ENCODE measurements around the gene IQCF6.
"Not testable (repeated sequence)": the region's sequence is repeated elsewhere in the genome, so short reads cannot be mapped to it uniquely, and the experiment has no call there.

IQCF6 gene

DNA sequence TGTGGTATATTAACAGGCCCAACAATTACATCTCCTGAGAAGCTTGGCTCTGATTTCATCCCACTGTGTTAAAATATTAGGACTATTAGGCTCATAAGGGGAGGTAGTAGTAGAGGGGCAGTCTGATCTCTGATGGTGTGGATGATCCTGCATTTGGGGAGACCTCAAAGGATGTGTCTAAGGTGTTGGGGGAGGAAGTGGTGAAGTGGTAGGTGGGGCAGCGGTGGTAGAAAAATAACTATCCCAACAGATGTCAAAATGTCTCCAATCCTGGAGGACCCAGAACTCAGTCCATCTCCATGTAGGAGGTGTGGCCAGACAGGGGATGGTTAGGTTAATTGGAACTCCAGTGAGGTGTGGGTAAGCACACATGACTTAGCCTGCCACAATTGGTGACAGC lies 10.4 kb upstream of the IQCF6 start:
- no peaks in the 10 kb centered on the region for H3K4me1 ChIP-seq (ENCODE audit: control insufficient read depth, low read length)
- H3F3A ChIP-seq (ENCODE audit: control insufficient read depth, insufficient read depth) = no peaks in the 10 kb centered on the region
- TF ChIP-seq EZH2phosphoT487 (IDR thresholded peaks at IDR 0.05; ENCODE audit: borderline replicate concordance, low read length) = no peak
- TF ChIP-seq, protein P1, sequence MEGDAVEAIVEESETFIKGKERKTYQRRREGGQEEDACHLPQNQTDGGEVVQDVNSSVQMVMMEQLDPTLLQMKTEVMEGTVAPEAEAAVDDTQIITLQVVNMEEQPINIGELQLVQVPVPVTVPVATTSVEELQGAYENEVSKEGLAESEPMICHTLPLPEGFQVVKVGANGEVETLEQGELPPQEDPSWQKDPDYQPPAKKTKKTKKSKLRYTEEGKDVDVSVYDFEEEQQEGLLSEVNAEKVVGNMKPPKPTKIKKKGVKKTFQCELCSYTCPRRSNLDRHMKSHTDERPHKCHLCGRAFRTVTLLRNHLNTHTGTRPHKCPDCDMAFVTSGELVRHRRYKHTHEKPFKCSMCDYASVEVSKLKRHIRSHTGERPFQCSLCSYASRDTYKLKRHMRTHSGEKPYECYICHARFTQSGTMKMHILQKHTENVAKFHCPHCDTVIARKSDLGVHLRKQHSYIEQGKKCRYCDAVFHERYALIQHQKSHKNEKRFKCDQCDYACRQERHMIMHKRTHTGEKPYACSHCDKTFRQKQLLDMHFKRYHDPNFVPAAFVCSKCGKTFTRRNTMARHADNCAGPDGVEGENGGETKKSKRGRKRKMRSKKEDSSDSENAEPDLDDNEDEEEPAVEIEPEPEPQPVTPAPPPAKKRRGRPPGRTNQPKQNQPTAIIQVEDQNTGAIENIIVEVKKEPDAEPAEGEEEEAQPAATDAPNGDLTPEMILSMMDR (IDR thresholded peaks at IDR 0.05; ENCODE audit: low read depth, low read length, poor library complexity, severe bottlenecking) = no peak
- no peaks in the 10 kb centered on the region for H3K9me2 ChIP-seq (replicated peaks; ENCODE audit: control insufficient read depth, low read length)
- no peak overlapping the region for H3K4me3 ChIP-seq (ENCODE audit: low read length)
- no peak overlapping the region for H3K27ac ChIP-seq (ENCODE audit: low read depth, low read length)
- no peaks in the 10 kb centered on the region for H3K79me2 ChIP-seq (ENCODE audit: control insufficient read depth, low read length)
- peaks cover 3% of the 10 kb centered on the region; the same call in 1 of the 2 replicates for H3K27me3 ChIP-seq (ENCODE audit: control insufficient read depth, low read length)
- no peaks in the 10 kb centered on the region for H3K36me3 ChIP-seq (ENCODE audit: control insufficient read depth, low read length)
- no peaks in the 10 kb centered on the region for H4K20me1 ChIP-seq (ENCODE audit: control insufficient read depth, insufficient read depth, low read depth, low read length)
- H3K4me2 ChIP-seq (ENCODE audit: low read length) = no peak overlapping the region
- H3K9me3 ChIP-seq (ENCODE audit: control insufficient read depth, insufficient read depth, low read length) = no peaks in the 10 kb centered on the region

DNA sequence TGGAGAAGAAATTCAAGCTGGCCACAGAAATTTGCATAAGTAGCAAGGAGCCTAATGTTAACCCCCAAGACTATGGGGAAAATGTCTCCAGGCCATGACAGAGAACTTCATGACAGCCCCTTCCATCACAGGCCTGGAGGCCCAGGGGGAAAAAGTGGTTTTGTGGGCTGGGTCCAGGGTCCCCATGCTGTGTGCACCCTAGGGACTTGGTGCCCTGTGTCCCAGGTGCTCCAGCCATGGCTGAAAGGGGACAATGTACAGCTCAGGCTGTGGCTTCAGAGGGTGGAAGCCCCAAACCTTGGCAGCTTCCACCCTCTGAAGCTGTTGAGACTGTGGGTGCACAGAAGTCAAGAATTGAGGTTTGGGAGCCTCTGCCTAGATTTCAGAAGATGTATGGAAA lies 8.5 kb upstream of the IQCF6 start:
- not testable (repeated sequence) for H3K36me3 ChIP-seq (ENCODE audit: control insufficient read depth, low read length); H3K4me3 ChIP-seq (ENCODE audit: low read length); H3K9me3 ChIP-seq (ENCODE audit: control insufficient read depth, insufficient read depth, low read length); H3K79me2 ChIP-seq (ENCODE audit: control insufficient read depth, low read length); H3K4me1 ChIP-seq (ENCODE audit: control insufficient read depth, low read length); H3K27ac ChIP-seq (ENCODE audit: low read depth, low read length); H3K4me2 ChIP-seq (ENCODE audit: low read length); H4K20me1 ChIP-seq (ENCODE audit: control insufficient read depth, insufficient read depth, low read depth, low read length); H3K9me2 ChIP-seq (replicated peaks; ENCODE audit: control insufficient read depth, low read length); H3K27me3 ChIP-seq (ENCODE audit: control insufficient read depth, low read length); H3F3A ChIP-seq (ENCODE audit: control insufficient read depth, insufficient read depth)

DNA sequence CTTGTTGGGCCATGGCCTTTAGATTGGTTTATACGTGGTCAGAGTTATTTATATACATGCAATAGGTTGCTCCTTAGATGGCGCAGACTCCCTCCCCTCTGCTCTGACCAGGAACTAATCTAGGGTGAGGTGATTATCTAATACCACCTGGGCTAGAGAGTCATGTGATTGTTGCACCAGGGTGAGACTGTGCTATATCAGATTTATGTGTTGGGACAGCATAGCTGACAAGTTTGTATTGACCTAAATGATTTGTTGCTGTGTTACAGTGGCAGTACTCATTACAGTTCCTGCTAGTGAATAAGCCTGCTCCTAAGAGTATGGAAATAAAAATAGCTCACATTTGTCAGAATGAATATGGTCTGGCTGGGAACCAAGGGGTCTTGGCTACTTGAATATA lies 7.2 kb upstream of the IQCF6 start:
- H4K20me1 ChIP-seq (ENCODE audit: control insufficient read depth, insufficient read depth, low read depth, low read length) = no peaks in the 10 kb centered on the region
- no peaks in the 10 kb centered on the region for H3K9me3 ChIP-seq (ENCODE audit: control insufficient read depth, insufficient read depth, low read length)
- H3K79me2 ChIP-seq (ENCODE audit: control insufficient read depth, low read length) = no peaks in the 10 kb centered on the region
- no peaks in the 10 kb centered on the region for H3F3A ChIP-seq (ENCODE audit: control insufficient read depth, insufficient read depth)
- H3K4me3 ChIP-seq (ENCODE audit: low read length) = no peak overlapping the region
- H3K27ac ChIP-seq (ENCODE audit: low read depth, low read length) = no peak overlapping the region
- H3K27me3 ChIP-seq (ENCODE audit: control insufficient read depth, low read length) = peaks cover 4% of the 10 kb centered on the region; the same call in 1 of the 2 replicates
- TF ChIP-seq EZH2phosphoT487 (IDR thresholded peaks at IDR 0.05; ENCODE audit: borderline replicate concordance, low read length) = no peak
- TF ChIP-seq, protein P1 (IDR thresholded peaks at IDR 0.05; ENCODE audit: low read depth, low read length, poor library complexity, severe bottlenecking) = no peak
- no peaks in the 10 kb centered on the region for H3K4me1 ChIP-seq (ENCODE audit: control insufficient read depth, low read length)
- no peaks in the 10 kb centered on the region for H3K36me3 ChIP-seq (ENCODE audit: control insufficient read depth, low read length)
- H3K4me2 ChIP-seq (ENCODE audit: low read length) = no peak overlapping the region
- no peaks in the 10 kb centered on the region for H3K9me2 ChIP-seq (replicated peaks; ENCODE audit: control insufficient read depth, low read length)

DNA sequence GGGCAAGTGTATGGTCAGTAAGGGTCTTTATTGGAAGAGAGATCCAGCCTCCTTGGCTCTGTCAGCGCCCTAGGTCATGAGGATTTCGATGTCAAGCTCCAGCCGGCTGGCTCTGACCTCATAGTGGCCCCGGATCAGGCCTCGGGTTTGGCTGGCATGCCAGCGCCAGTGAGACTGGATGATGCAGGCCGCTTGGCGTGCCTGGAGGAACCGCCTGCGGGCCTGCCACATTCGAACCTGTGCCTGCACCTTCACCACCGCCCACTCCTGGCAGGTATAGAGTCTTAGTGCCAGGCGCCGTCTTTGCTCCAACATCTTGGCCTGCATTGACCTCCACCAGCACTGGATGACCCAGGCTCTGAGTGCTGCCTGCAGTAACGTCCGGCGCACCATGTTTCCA lies 483 bp downstream of the IQCF6 start:
- H3K79me2 ChIP-seq (ENCODE audit: control insufficient read depth, low read length) = no peaks in the 10 kb centered on the region
- no peaks in the 10 kb centered on the region for H3F3A ChIP-seq (ENCODE audit: control insufficient read depth, insufficient read depth)

More for the DNA sequence above, 483 bp downstream of the IQCF6 start:
- no peaks in the 10 kb centered on the region for H3K4me1 ChIP-seq (ENCODE audit: control insufficient read depth, low read length)
- H3K4me3 ChIP-seq (ENCODE audit: low read length) = no peak overlapping the region
- H3K27ac ChIP-seq (ENCODE audit: low read depth, low read length) = no peak overlapping the region
- H3K9me3 ChIP-seq (ENCODE audit: control insufficient read depth, insufficient read depth, low read length) = no peaks in the 10 kb centered on the region
- TF ChIP-seq, protein P1 (IDR thresholded peaks at IDR 0.05; ENCODE audit: low read depth, low read length, poor library complexity, severe bottlenecking) = no peak
- TF ChIP-seq EZH2phosphoT487 (IDR thresholded peaks at IDR 0.05; ENCODE audit: borderline replicate concordance, low read length) = no peak
- H4K20me1 ChIP-seq (ENCODE audit: control insufficient read depth, insufficient read depth, low read depth, low read length) = no peaks in the 10 kb centered on the region
- no peaks in the 10 kb centered on the region for H3K36me3 ChIP-seq (ENCODE audit: control insufficient read depth, low read length)
- H3K27me3 ChIP-seq (ENCODE audit: control insufficient read depth, low read length) = peaks cover 7% of the 10 kb centered on the region; the same call in 1 of the 2 replicates
- H3K4me2 ChIP-seq (ENCODE audit: low read length) = no peak overlapping the region
- no peaks in the 10 kb centered on the region for H3K9me2 ChIP-seq (replicated peaks; ENCODE audit: control insufficient read depth, low read length)

All from DOHH2 (cell line).